ENCODE measurements around the gene DAPK2.
"Not testable (repeated sequence)": the region's sequence is repeated elsewhere in the genome, so short reads cannot be mapped to it uniquely, and the experiment has no call there.

DAPK2 gene

DNA sequence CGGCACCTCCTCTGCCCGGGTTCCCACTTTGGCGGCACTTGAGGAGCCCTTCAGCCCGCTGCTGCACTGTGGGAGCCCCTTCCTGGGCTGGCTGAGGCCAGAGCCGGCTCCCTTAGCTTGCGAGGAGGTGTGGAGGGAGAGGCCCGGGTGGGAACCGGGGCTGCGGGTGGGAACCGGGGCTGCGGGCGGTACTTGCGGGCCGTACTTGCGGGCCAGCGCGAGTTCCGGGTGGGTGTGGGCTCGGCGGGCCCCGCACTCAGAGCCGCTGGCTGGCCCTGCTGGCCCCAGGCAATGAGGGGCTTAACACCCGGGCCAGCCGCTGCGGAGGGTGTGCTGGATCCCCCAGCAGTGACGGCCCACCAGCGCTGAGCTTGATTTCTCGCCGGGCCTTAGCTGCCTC, 14.4 kb upstream of the DAPK2 start:
- H3K18ac ChIP-seq (ENCODE audit: low read length) = no peak overlapping the region
- no CpG with 5 or more reads among the region's 29 CpGs for WGBS (ENCODE audit: extremely low coverage, insufficient coverage, insufficient read length)
- no peak overlapping the region for H3K4ac ChIP-seq (ENCODE audit: low read depth, low read length)

DNA sequence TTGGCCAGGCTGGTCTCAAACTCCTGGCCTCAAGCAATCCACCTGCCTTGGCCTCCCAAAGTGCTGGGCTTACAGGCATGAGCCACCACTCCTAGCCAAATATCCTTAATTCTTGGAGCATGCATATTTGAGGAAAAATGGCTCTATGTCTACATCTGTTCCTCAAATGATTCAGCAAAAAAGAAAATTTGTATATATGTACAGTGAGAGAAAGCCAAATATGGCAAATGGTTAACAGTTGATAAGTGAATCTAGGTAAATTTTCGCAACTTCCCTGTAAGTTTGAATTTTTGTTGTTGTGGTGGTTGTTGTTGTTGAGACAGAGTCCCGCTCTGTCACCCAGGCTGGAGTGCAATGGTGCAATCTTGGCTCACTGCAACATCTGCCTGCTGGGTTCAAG, 12.8 kb upstream of the DAPK2 start:
- not testable (repeated sequence) for H3K9me3 ChIP-seq (ENCODE audit: insufficient read depth, low read depth, low read length); H3K36me3 ChIP-seq (ENCODE audit: control insufficient read depth in 1 of 2, insufficient read depth in 2 of 2, low read length in 2 of 2); H4K8ac ChIP-seq (ENCODE audit: low read depth, low read length); H3K79me2 ChIP-seq (ENCODE audit: control insufficient read depth, insufficient read depth, low read length, poor library complexity); H3K4me2 ChIP-seq (ENCODE audit: low read length); H3K4me3 ChIP-seq (ENCODE audit: low read depth, low read length); H3K23ac ChIP-seq (ENCODE audit: low read length); H3K4ac ChIP-seq (ENCODE audit: low read depth, low read length); H2AFZ ChIP-seq (ENCODE audit: insufficient read depth, low read length, poor library complexity); H3K27ac ChIP-seq (ENCODE audit: low read depth, low read length); H3K9ac ChIP-seq (ENCODE audit: low read length); DNase-seq; H4K91ac ChIP-seq (ENCODE audit: low read depth, low read length); H3K18ac ChIP-seq (ENCODE audit: low read length); H3K4me1 ChIP-seq (ENCODE audit: control insufficient read depth in 1 of 2, insufficient read depth in 2 of 2, low read length in 2 of 2); H2BK5ac ChIP-seq (ENCODE audit: low read depth, low read length, poor library complexity); H2AK5ac ChIP-seq (ENCODE audit: low read length); H3K79me1 ChIP-seq (ENCODE audit: low read length); H4K12ac ChIP-seq (ENCODE audit: low read depth, low read length); H2BK12ac ChIP-seq (ENCODE audit: low read length); H3K14ac ChIP-seq (ENCODE audit: low read length); H2BK120ac ChIP-seq (ENCODE audit: insufficient read depth, low read length, poor library complexity); H3K27me3 ChIP-seq (ENCODE audit: insufficient read depth, low read length)
- WGBS (ENCODE audit: extremely low coverage, insufficient coverage, insufficient read length) = no CpG with 5 or more reads among the region's 2 CpGs

More for the DNA sequence above, 14.4 kb upstream of the DAPK2 start:
- no peak overlapping the region for H2AFZ ChIP-seq (ENCODE audit: insufficient read depth, low read length, poor library complexity)
- no peaks in the 10 kb centered on the region for H3K79me1 ChIP-seq (ENCODE audit: low read length)
- no peak overlapping the region for H3K14ac ChIP-seq (ENCODE audit: low read length)
- H2BK120ac ChIP-seq (ENCODE audit: insufficient read depth, low read length, poor library complexity) = no peak overlapping the region
- no peak overlapping the region for H3K23ac ChIP-seq (ENCODE audit: low read length)
- no peak overlapping the region for H3K9ac ChIP-seq (ENCODE audit: low read length)
- no peak overlapping the region for H4K8ac ChIP-seq (ENCODE audit: low read depth, low read length)
- no peak overlapping the region for H2BK12ac ChIP-seq (ENCODE audit: low read length)
- no peaks in the 10 kb centered on the region for H3K36me3 ChIP-seq (ENCODE audit: control insufficient read depth in 1 of 2, insufficient read depth in 2 of 2, low read length in 2 of 2)
- H4K91ac ChIP-seq (ENCODE audit: low read depth, low read length) = no peak overlapping the region
- H3K4me1 ChIP-seq (ENCODE audit: control insufficient read depth in 1 of 2, insufficient read depth in 2 of 2, low read length in 2 of 2) = no peaks in the 10 kb centered on the region
- no peak overlapping the region for H2AK5ac ChIP-seq (ENCODE audit: low read length)
- no peak overlapping the region for H2BK5ac ChIP-seq (ENCODE audit: low read depth, low read length, poor library complexity)
- no peaks in the 10 kb centered on the region for H3K79me2 ChIP-seq (ENCODE audit: control insufficient read depth, insufficient read depth, low read length, poor library complexity)
- no peak overlapping the region for H3K4me3 ChIP-seq (ENCODE audit: low read depth, low read length)
- H3K27me3 ChIP-seq (ENCODE audit: insufficient read depth, low read length) = no peaks in the 10 kb centered on the region
- DNase-seq = no peak
- peaks cover 1% of the 10 kb centered on the region for H3K9me3 ChIP-seq (ENCODE audit: insufficient read depth, low read depth, low read length)
- H4K12ac ChIP-seq (ENCODE audit: low read depth, low read length) = no peak overlapping the region
- no peak overlapping the region for H3K27ac ChIP-seq (ENCODE audit: low read depth, low read length)
- no peak overlapping the region for H3K4me2 ChIP-seq (ENCODE audit: low read length)

DNA sequence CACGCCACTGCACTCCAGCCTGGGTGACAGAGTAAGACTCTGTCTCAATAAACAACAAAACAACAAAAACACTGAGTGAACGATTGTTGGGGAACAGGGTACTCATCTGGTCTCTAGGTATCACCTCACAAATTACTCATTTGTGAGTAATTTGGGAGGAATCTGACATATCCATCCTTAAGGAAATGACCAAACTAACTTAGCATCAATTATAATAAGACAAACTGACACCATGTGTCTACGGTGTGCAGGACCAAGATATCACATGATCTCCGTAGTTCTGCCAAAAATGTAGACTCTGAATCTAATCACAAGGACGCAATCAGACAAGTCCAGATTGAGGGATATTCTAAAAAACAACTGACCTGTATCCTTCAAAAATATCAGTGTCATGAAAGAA, 12.0 kb upstream of the DAPK2 start:
- no peak overlapping the region for H4K12ac ChIP-seq (ENCODE audit: low read depth, low read length)
- no peak overlapping the region for H3K9ac ChIP-seq (ENCODE audit: low read length)
- H3K23ac ChIP-seq (ENCODE audit: low read length) = no peak overlapping the region
- no peak overlapping the region for H3K4me2 ChIP-seq (ENCODE audit: low read length)
- no peak overlapping the region for H4K91ac ChIP-seq (ENCODE audit: low read depth, low read length)
- H3K14ac ChIP-seq (ENCODE audit: low read length) = no peak overlapping the region
- H2AFZ ChIP-seq (ENCODE audit: insufficient read depth, low read length, poor library complexity) = no peak overlapping the region
- H3K79me2 ChIP-seq (ENCODE audit: control insufficient read depth, insufficient read depth, low read length, poor library complexity) = no peaks in the 10 kb centered on the region
- no peaks in the 10 kb centered on the region for H3K27me3 ChIP-seq (ENCODE audit: insufficient read depth, low read length)
- no CpG with 5 or more reads among the region's 5 CpGs for WGBS (ENCODE audit: extremely low coverage, insufficient coverage, insufficient read length)
- H3K36me3 ChIP-seq (ENCODE audit: control insufficient read depth in 1 of 2, insufficient read depth in 2 of 2, low read length in 2 of 2) = no peaks in the 10 kb centered on the region
- no peak overlapping the region for H2AK5ac ChIP-seq (ENCODE audit: low read length)
- no peaks in the 10 kb centered on the region for H3K79me1 ChIP-seq (ENCODE audit: low read length)
- H4K8ac ChIP-seq (ENCODE audit: low read depth, low read length) = no peak overlapping the region
- H3K18ac ChIP-seq (ENCODE audit: low read length) = no peak overlapping the region
- no peak overlapping the region for H3K27ac ChIP-seq (ENCODE audit: low read depth, low read length)
- no peak overlapping the region for H3K4me3 ChIP-seq (ENCODE audit: low read depth, low read length)
- H2BK120ac ChIP-seq (ENCODE audit: insufficient read depth, low read length, poor library complexity) = no peak overlapping the region
- no peaks in the 10 kb centered on the region for H3K9me3 ChIP-seq (ENCODE audit: insufficient read depth, low read depth, low read length)
- H3K4me1 ChIP-seq (ENCODE audit: control insufficient read depth in 1 of 2, insufficient read depth in 2 of 2, low read length in 2 of 2) = no peaks in the 10 kb centered on the region
- H3K4ac ChIP-seq (ENCODE audit: low read depth, low read length) = no peak overlapping the region
- H2BK5ac ChIP-seq (ENCODE audit: low read depth, low read length, poor library complexity) = no peak overlapping the region
- DNase-seq = no peak
- no peak overlapping the region for H2BK12ac ChIP-seq (ENCODE audit: low read length)

DNA sequence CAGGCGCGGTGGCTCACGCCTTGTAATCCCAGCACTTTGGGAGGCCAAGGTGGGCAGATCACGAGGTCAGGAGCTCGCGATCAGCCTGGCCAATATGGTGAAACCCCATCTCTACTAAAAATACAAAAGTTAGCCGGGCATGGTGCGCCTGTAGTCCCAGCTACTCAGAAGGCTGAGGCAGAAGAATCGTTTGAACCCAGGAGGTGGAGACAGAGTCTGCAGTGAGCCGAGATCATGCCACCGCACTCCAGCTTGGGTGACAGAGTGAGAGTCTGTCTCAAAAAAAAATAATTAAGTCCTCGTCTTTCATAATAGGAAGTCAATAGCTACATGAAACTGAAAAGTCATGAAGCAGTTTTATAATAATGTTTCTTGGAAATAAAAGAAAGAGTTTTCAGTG, 7.4 kb upstream of the DAPK2 start:
- H3K79me2 ChIP-seq (ENCODE audit: control insufficient read depth, insufficient read depth, low read length, poor library complexity); DNase-seq; H3K9ac ChIP-seq (ENCODE audit: low read length); H3K36me3 ChIP-seq (ENCODE audit: control insufficient read depth in 1 of 2, insufficient read depth in 2 of 2, low read length in 2 of 2); H2AK5ac ChIP-seq (ENCODE audit: low read length); H3K4ac ChIP-seq (ENCODE audit: low read depth, low read length); H4K8ac ChIP-seq (ENCODE audit: low read depth, low read length); H2BK12ac ChIP-seq (ENCODE audit: low read length); H3K14ac ChIP-seq (ENCODE audit: low read length); H4K12ac ChIP-seq (ENCODE audit: low read depth, low read length); H2BK5ac ChIP-seq (ENCODE audit: low read depth, low read length, poor library complexity); H3K18ac ChIP-seq (ENCODE audit: low read length); H2BK120ac ChIP-seq (ENCODE audit: insufficient read depth, low read length, poor library complexity); H3K23ac ChIP-seq (ENCODE audit: low read length); H3K9me3 ChIP-seq (ENCODE audit: insufficient read depth, low read depth, low read length); H3K27me3 ChIP-seq (ENCODE audit: insufficient read depth, low read length); H2AFZ ChIP-seq (ENCODE audit: insufficient read depth, low read length, poor library complexity); H3K4me2 ChIP-seq (ENCODE audit: low read length); H4K91ac ChIP-seq (ENCODE audit: low read depth, low read length); H3K79me1 ChIP-seq (ENCODE audit: low read length); H3K4me3 ChIP-seq (ENCODE audit: low read depth, low read length); H3K27ac ChIP-seq (ENCODE audit: low read depth, low read length): not testable (repeated sequence)
- H3K4me1 ChIP-seq (ENCODE audit: control insufficient read depth in 1 of 2, insufficient read depth in 2 of 2, low read length in 2 of 2) = peaks cover 0 to 12% of the 10 kb centered on the region in 2 experiments
- WGBS (ENCODE audit: extremely low coverage, insufficient coverage, insufficient read length) = no CpG with 5 or more reads among the region's 12 CpGs
